Measurements from ENCODE around the gene RNF2. TPM values are rescaled to one million over a fixed set of nuclear protein-coding genes. Genes with fewer than 3 reads are reported as not detected.

The RNF2 gene
- total RNA-seq, 1 donor from 2014 or later = 15.7 TPM

- no peaks in the 10 kb centered on the region for H3K9me3 ChIP-seq
- peaks cover 24% of the 10 kb centered on the region for H3K4me1 ChIP-seq
- no peak overlapping the region for H3K4me3 ChIP-seq
- no peak for DNase-seq (ENCODE audit: extremely low spot score in 2 of 2)
- no peak for TF ChIP-seq POLR2A (IDR thresholded peaks at IDR 0.05)
- TF ChIP-seq POLR2AphosphoS5 (IDR thresholded peaks at IDR 0.05; ENCODE audit: insufficient read depth in 1 of 2, low read depth in 1 of 2) = no peak
- TF ChIP-seq CTCF (IDR thresholded peaks at IDR 0.05) = no peak
- H3K27ac ChIP-seq = no peak overlapping the region
- no peaks in the 10 kb centered on the region for H3K27me3 ChIP-seq
- intact Hi-C loops (cut with DNase I) = no loop called here
- H3K36me3 ChIP-seq = no peaks in the 10 kb centered on the region
These were observed 20.8 kb downstream of the RNF2 start for GRCh38 chr1:185066181-185066580.

GRCh38 chr1:185068341-185068740 lies 23.0 kb downstream of the RNF2 start:
- Histone ChIP-seq H3K36me3 (no peaks in the 10 kb centered on the region), H3K4me3 (no peak overlapping the region), H3K9me3 (no peaks in the 10 kb centered on the region), H3K27me3 (no peaks in the 10 kb centered on the region), H3K4me1 (peaks cover 14% of the 10 kb centered on the region), H3K27ac (no peak overlapping the region)
- TF ChIP-seq POLR2A (IDR thresholded peaks at IDR 0.05) (no peak), CTCF (IDR thresholded peaks at IDR 0.05) (no peak), POLR2AphosphoS5 (IDR thresholded peaks at IDR 0.05; ENCODE audit: insufficient read depth in 1 of 2, low read depth in 1 of 2) (no peak)
- intact Hi-C loops (cut with DNase I) = no loop called here
- DNase-seq (ENCODE audit: extremely low spot score in 2 of 2) = no peak

- TF ChIP-seq POLR2A (IDR thresholded peaks at IDR 0.05) = no peak
- no peak for TF ChIP-seq CTCF (IDR thresholded peaks at IDR 0.05)
- no peak for TF ChIP-seq POLR2AphosphoS5 (IDR thresholded peaks at IDR 0.05; ENCODE audit: insufficient read depth in 1 of 2, low read depth in 1 of 2)
- no peaks in the 10 kb centered on the region for H3K36me3 ChIP-seq
- no peak overlapping the region for H3K4me3 ChIP-seq
- no peak overlapping the region for H3K27ac ChIP-seq
- H3K27me3 ChIP-seq = no peaks in the 10 kb centered on the region
- no peak for DNase-seq (ENCODE audit: extremely low spot score in 2 of 2)
- intact Hi-C loops (cut with DNase I) = no loop called here
- peaks cover 14% of the 10 kb centered on the region for H3K4me1 ChIP-seq
- no peaks in the 10 kb centered on the region for H3K9me3 ChIP-seq
These were observed 23.9 kb downstream of the RNF2 start for GRCh38 chr1:185069202-185069772.

DNA sequence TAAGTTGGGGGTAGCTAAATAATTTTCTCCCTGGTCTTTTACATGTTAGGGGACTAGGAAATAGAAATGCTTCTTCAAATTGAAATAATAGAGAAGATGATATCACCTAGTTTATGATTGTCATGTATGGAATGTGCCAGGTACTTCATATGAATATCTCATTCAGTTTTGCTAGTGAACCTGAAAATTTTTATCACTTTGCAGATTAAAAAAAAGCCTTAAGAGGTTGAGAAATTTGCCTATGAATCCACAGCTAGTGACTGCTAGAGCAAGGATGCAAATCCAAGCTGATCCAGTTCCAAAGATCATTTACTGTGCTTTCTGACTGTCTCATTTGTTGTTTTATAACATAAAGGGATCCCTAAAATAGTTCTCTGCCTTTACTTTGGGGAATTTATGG lies 24.7 kb downstream of the RNF2 start:
- TF ChIP-seq CTCF (IDR thresholded peaks at IDR 0.05) (no peak), POLR2AphosphoS5 (IDR thresholded peaks at IDR 0.05; ENCODE audit: insufficient read depth in 1 of 2, low read depth in 1 of 2) (no peak), POLR2A (IDR thresholded peaks at IDR 0.05) (no peak)
- H3K9me3 ChIP-seq = no peaks in the 10 kb centered on the region
- intact Hi-C loops (cut with DNase I) = no loop called here
- H3K27me3 ChIP-seq = no peaks in the 10 kb centered on the region
- peaks cover 14% of the 10 kb centered on the region for H3K4me1 ChIP-seq
- H3K36me3 ChIP-seq = no peaks in the 10 kb centered on the region
- H3K27ac ChIP-seq = no peak overlapping the region
- DNase-seq (ENCODE audit: extremely low spot score in 2 of 2) = no peak
- no peak overlapping the region for H3K4me3 ChIP-seq

- TF ChIP-seq CTCF (IDR thresholded peaks at IDR 0.05) (no peak), POLR2A (IDR thresholded peaks at IDR 0.05) (no peak), POLR2AphosphoS5 (IDR thresholded peaks at IDR 0.05; ENCODE audit: insufficient read depth in 1 of 2, low read depth in 1 of 2) (no peak)
- intact Hi-C loops (cut with DNase I) = no loop called here
- Histone ChIP-seq H3K36me3 (no peaks in the 10 kb centered on the region), H3K9me3 (no peaks in the 10 kb centered on the region), H3K4me3 (no peak overlapping the region), H3K27ac (no peak overlapping the region), H3K4me1 (peaks cover 3% of the 10 kb centered on the region), H3K27me3 (no peaks in the 10 kb centered on the region)
- DNase-seq (ENCODE audit: extremely low spot score in 2 of 2) = no peak
These were observed 28.4 kb downstream of the RNF2 start for GRCh38 chr1:185073725-185074124.
